Vagina (tissue), 2 donors: ENCODE results near the gene MKRN2. TPM values are rescaled to one million over a fixed set of nuclear protein-coding genes. Genes with fewer than 3 reads are reported as not detected.

Experiments used
- DNase-seq, 2 donors: peaks; one replicate each; pipeline ENCODE4 v3.0.0-alpha.2; 2017; ENCODE audit errors: extremely low spot score in 2 of 2
- H3K27ac ChIP-seq: fragments of 200-600 bp; sonication (generic); one replicate; pipeline ENCODE4 v1.5.1; 2019
- H3K27me3 ChIP-seq: fragments of 200-600 bp; sonication (generic); one replicate; pipeline ENCODE4 v1.5.1; 2019
- H3K36me3 ChIP-seq, 2 donors: fragments of 200-600 bp; sonication (generic); one replicate each; pipeline ENCODE4 v1.5.1; 2017 to 2019
- H3K4me1 ChIP-seq: fragments of 200-600 bp; sonication (generic); one replicate; pipeline ENCODE4 v1.5.1; 2019
- H3K4me3 ChIP-seq, 2 donors: fragments of 200-600 bp; sonication (generic); 1 replicate in 1 of 2; 2 replicates in 1 of 2; pipeline ENCODE4 v1.5.1; 2016 to 2019
- H3K9me3 ChIP-seq: fragments of 200-600 bp; sonication (generic); one replicate; pipeline ENCODE4 v1.5.1; 2019
- CTCF ChIP-seq, 3 experiments: fragments of 450-650 bp in 2 of 3; fragments of 200-600 bp in 1 of 3; sonication (generic) in 1 of 3; IDR thresholded peaks; one replicate each; pipeline ENCODE4 v1.5.1; 2017 to 2019; ENCODE audit warnings: antibody characterized with exemption in 3 of 3, mild to moderate bottlenecking in 2 of 3, moderate library complexity in 2 of 3
- POLR2A ChIP-seq, 2 donors: fragments of 450-650 bp; IDR thresholded peaks; one replicate each; pipeline ENCODE4 v1.6.1; 2017; ENCODE audit warnings: antibody characterized with exemption in 2 of 2, mild to moderate bottlenecking in 2 of 2, moderate library complexity in 2 of 2
- POLR2AphosphoS5 ChIP-seq, 2 donors: sonication (generic); formaldehyde crosslinking; IDR thresholded peaks; one replicate each; pipeline ENCODE4 v1.9.0; 2017; ENCODE audit warnings: antibody characterized with exemption in 2 of 2, mild to moderate bottlenecking in 2 of 2, low read depth in 1 of 2; ENCODE audit not compliant: insufficient read depth in 1 of 2
- intact Hi-C: fragments of 100-400 bp; cut with DNase I; formaldehyde crosslinking; loops from one replicate; pipeline ENCODE4 v1.15.1; 2023
- total RNA-seq: library from RNA; depleted of rRNA; stranded (reverse); fragments of >200 nt; gene quantifications from one replicate; pipeline ENCODE4 v1.2.3, GENCODE V29; 2016

Gene MKRN2
- total RNA-seq, 1 donor from 2014 or later = 28.5 TPM

GRCh38 chr3:12557473-12558100, 700 bp downstream of the MKRN2 start:
- no peaks in the 10 kb centered on the region for H3K9me3 ChIP-seq
- H3K27ac ChIP-seq = peak overlapping the region; percentile 95
- H3K36me3 ChIP-seq = no peaks in the 10 kb centered on the region
- no peak for DNase-seq
- H3K4me1 ChIP-seq = peaks cover 67% of the 10 kb centered on the region
- H3K4me3 ChIP-seq = peak overlapping the region; percentile 78 to 87
- TF ChIP-seq POLR2AphosphoS5 (IDR thresholded peaks at IDR 0.05; ENCODE audit: insufficient read depth in 1 of 2, low read depth in 1 of 2) = no peak
- TF ChIP-seq CTCF (IDR thresholded peaks at IDR 0.05) = no peak
- no peak for TF ChIP-seq POLR2A (IDR thresholded peaks at IDR 0.05)
- H3K27me3 ChIP-seq = no peaks in the 10 kb centered on the region
- intact Hi-C loops = no loop called here

GRCh38 chr3:12558706-12559105, 1.8 kb downstream of the MKRN2 start:
- Histone ChIP-seq H3K4me1 (peaks cover 73% of the 10 kb centered on the region), H3K4me3 (peak overlapping the region; percentile 78 to 87), H3K9me3 (no peaks in the 10 kb centered on the region), H3K27me3 (no peaks in the 10 kb centered on the region), H3K36me3 (no peaks in the 10 kb centered on the region), H3K27ac (no peak overlapping the region)
- no peak for DNase-seq
- intact Hi-C loops = no loop called here
- no peak for TF ChIP-seq POLR2AphosphoS5 (IDR thresholded peaks at IDR 0.05; ENCODE audit: insufficient read depth in 1 of 2, low read depth in 1 of 2)
- no peak for TF ChIP-seq CTCF (IDR thresholded peaks at IDR 0.05)
- no peak for TF ChIP-seq POLR2A (IDR thresholded peaks at IDR 0.05)

- TF ChIP-seq POLR2A (IDR thresholded peaks at IDR 0.05) = no peak
- no peak for TF ChIP-seq CTCF (IDR thresholded peaks at IDR 0.05)
- TF ChIP-seq POLR2AphosphoS5 (IDR thresholded peaks at IDR 0.05; ENCODE audit: insufficient read depth in 1 of 2, low read depth in 1 of 2) = no peak
- H3K4me1 ChIP-seq = peaks cover 69% of the 10 kb centered on the region
- intact Hi-C loops = no loop called here
Measured at GRCh38 chr3:12559520-12559919, 2.6 kb downstream of the MKRN2 start.

GRCh38 chr3:12560505-12561190, 3.8 kb downstream of the MKRN2 start:
- Histone ChIP-seq H3K27me3 (no peaks in the 10 kb centered on the region), H3K27ac (no peak overlapping the region), H3K4me1 (peaks cover 68% of the 10 kb centered on the region), H3K9me3 (peaks cover under 1% of the 10 kb centered on the region), H3K36me3 (no peaks in the 10 kb centered on the region), H3K4me3 (no peak overlapping the region)
- DNase-seq = no peak
- TF ChIP-seq CTCF (IDR thresholded peaks at IDR 0.05) (no peak), POLR2AphosphoS5 (IDR thresholded peaks at IDR 0.05; ENCODE audit: insufficient read depth in 1 of 2, low read depth in 1 of 2) (no peak), POLR2A (IDR thresholded peaks at IDR 0.05) (no peak)
- intact Hi-C loops = no loop called here

More at GRCh38 chr3:12559520-12559919, 2.6 kb downstream of the MKRN2 start:
- Histone ChIP-seq H3K36me3 (no peaks in the 10 kb centered on the region), H3K27ac (no peak overlapping the region), H3K9me3 (no peaks in the 10 kb centered on the region), H3K4me3 (no peak overlapping the region), H3K27me3 (no peaks in the 10 kb centered on the region)
- DNase-seq = no peak

GRCh38 chr3:12561397-12561796, 4.5 kb downstream of the MKRN2 start:
- intact Hi-C loops = no loop called here
- Histone ChIP-seq H3K36me3 (no peaks in the 10 kb centered on the region), H3K4me3 (no peak overlapping the region)

More at GRCh38 chr3:12561397-12561796, 4.5 kb downstream of the MKRN2 start:
- TF ChIP-seq CTCF (IDR thresholded peaks at IDR 0.05) = no peak
- DNase-seq = no peak
- H3K27ac ChIP-seq = no peak overlapping the region
- H3K4me1 ChIP-seq = peaks cover 61% of the 10 kb centered on the region
- H3K27me3 ChIP-seq = no peaks in the 10 kb centered on the region
- H3K9me3 ChIP-seq = peaks cover 8% of the 10 kb centered on the region
